ENCODE data around the gene ERMP1. TPM values are rescaled to one million over a fixed set of nuclear protein-coding genes. Genes with fewer than 3 reads are reported as not detected.
A peak's percentile ranks its signal among the peaks of the same experiment; 100 is the strongest.

Gene ERMP1
- total and polyA plus RNA-seq, 10 of the 15 experiments (the other 5 are each of a cell fraction or from before 2014, with no cell fraction given) = 2.4 to 42.1 (median 8.1) TPM

DNA sequence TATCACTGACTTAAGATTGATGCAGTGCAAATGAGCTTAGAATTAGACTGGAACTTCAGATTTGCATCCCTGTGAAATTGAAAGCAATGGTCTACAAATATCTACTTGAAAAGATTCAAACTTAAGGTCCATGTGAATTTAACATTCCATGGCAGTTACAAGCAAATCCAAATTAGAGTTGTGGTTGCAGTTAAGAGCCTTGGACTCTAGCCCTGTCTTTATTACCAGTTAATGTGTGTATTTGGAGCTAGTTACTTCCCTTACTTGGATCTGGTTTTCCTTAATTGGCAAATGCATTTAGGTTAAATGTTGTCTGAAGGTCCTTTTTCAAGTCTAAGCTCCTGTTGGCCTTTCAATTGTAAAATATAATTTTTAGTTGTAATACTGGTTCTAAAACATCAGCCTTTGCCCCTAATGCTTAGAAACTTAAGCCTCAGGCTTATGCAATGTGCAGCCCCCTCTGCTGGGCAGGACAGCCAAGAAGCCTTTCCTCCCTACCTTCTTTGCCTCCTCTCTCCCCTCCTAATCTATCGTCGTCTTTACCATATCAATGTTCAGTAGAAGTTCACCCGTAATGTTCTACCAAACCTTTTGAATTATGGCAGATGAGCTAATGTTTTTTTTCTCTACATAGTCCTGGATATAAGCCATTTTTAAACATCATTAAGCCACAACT, 59.5 kb downstream of the ERMP1 start:
- POLR2A ChIA-PET = interaction anchor here (0.6 to 0.9 kb wide), 2 partner anchors 58 to 71 kb away, joined by 3 read pairs; no protein-coding TSS in a partner anchor
- DNase-seq (ENCODE audit: low read depth, low spot score) (no peak), ATAC-seq (no peak), FAIRE-seq (no peak)
- H3K27me3 ChIP-seq (replicated peaks in 1 of 2; ENCODE audit: control insufficient read depth in 2 of 2, insufficient read depth in 2 of 2, low read length in 1 of 2) = no peaks in the 10 kb centered on the region
- SMC1A ChIA-PET (ENCODE audit: uncharacterized antibody, unreplicated experiment) = interaction anchor here (1.0 to 3.5 kb wide), 13 partner anchors 10 to 183 kb away, joined by 3 to 20 read pairs (median 4); no protein-coding TSS in a partner anchor
- H3K36me3 ChIP-seq (ENCODE audit: control insufficient read depth in 2 of 2, insufficient read depth in 2 of 2, low read length in 1 of 2) = peaks cover 16 to 56% of the 10 kb centered on the region in 2 experiments
- WGBS (ENCODE audit: insufficient coverage, insufficient replicate concordance, low lambda C conversion rate, missing lambda C conversion rate) = 96% methylated on average over 3 of the region's 3 CpGs
- no peak overlapping the region for H3K9ac ChIP-seq (ENCODE audit: control insufficient read depth, insufficient read depth, low read length)
- CTCF ChIA-PET = interaction anchor here (0.8 to 3.5 kb wide), 13 partner anchors 10 to 331 kb away, joined by 3 to 24 read pairs (median 5); no protein-coding TSS in a partner anchor
- H3K79me2 ChIP-seq (ENCODE audit: control insufficient read depth, insufficient read depth, low read length) = no peaks in the 10 kb centered on the region
- peaks cover 5% of the 10 kb centered on the region; the same call in 1 of the 2 replicates for H3K4me1 ChIP-seq (ENCODE audit: control insufficient read depth, insufficient read depth, low read length)
- H3K4me3 ChIP-seq = no peak overlapping the region
- no peak overlapping the region for H2AFZ ChIP-seq (ENCODE audit: control insufficient read depth, low read depth, low read length)
- intact Hi-C loops (cut with micrococcal nuclease; ENCODE audit: unreplicated experiment) (no loop called here), in situ Hi-C loops (cut with MboI) (no loop called here)
- no peak overlapping the region for H3K27ac ChIP-seq (ENCODE audit: control insufficient read depth, insufficient read depth)
- RAD21 ChIA-PET (ENCODE audit: unreplicated experiment) = interaction anchor here (0.7 to 1.9 kb wide), 6 partner anchors 9 to 173 kb away, joined by 3 to 7 read pairs (median 4); no protein-coding TSS in a partner anchor
- BruUV-seq (replicated peaks) = no TSS peak
- H4K20me1 ChIP-seq (ENCODE audit: control insufficient read depth, insufficient read depth) = no peaks in the 10 kb centered on the region
- H3K9me3 ChIP-seq (replicated peaks; ENCODE audit: control insufficient read depth, insufficient read depth, low read length) = peaks cover 4% of the 10 kb centered on the region; the same call in 2 of the 3 replicates
- no peak overlapping the region for H3K4me2 ChIP-seq (ENCODE audit: control insufficient read depth, insufficient read depth)
- TF ChIP-seq TARDBP (IDR thresholded peaks at IDR 0.05; ENCODE audit: borderline replicate concordance) = no peak
- TF ChIP-seq SIN3A (IDR thresholded peaks at IDR 0.05; ENCODE audit: low read depth, low read length) = no peak
- no peak for TF ChIP-seq CBX5 (IDR thresholded peaks at IDR 0.05; ENCODE audit: low read depth)
- no peak for TF ChIP-seq E2F4 (IDR thresholded peaks at IDR 0.05; ENCODE audit: low read depth, low read length)
- no peak for TF ChIP-seq PBX3 (IDR thresholded peaks at IDR 0.05; ENCODE audit: insufficient replicate concordance, low read depth, low read length)
- TF ChIP-seq ZSCAN29 (IDR thresholded peaks at IDR 0.05) = no peak
- TF ChIP-seq CTCF (IDR thresholded peaks at IDR 0.05 in 2 of 3, conservative IDR thresholded peaks at IDR 0.05 in 1 of 3; ENCODE audit: control insufficient read depth in 2 of 3, extremely low read depth in 1 of 3, insufficient read depth in 1 of 3, low read depth in 3 of 3, low read length in 3 of 3) = peak; percentile 13 to 18 (median 17); a peak in 3 of 6 replicates
- TF ChIP-seq BRCA1 (IDR thresholded peaks at IDR 0.05; ENCODE audit: low read depth, low read length) = no peak
- peak; percentile 19; the same call in 1 of the 2 replicates for TF ChIP-seq RAD21 (IDR thresholded peaks at IDR 0.05; ENCODE audit: insufficient read depth, low read depth, low read length)
- no peak for TF ChIP-seq IRF4 (IDR thresholded peaks at IDR 0.05; ENCODE audit: low read depth, low read length)
- no peak for TF ChIP-seq ETV6 (conservative IDR thresholded peaks at IDR 0.05 in 1 of 2, IDR thresholded peaks at IDR 0.05 in 1 of 2; ENCODE audit: borderline replicate concordance in 1 of 2, low read depth in 1 of 2)
- TF ChIP-seq ZBTB33 (IDR thresholded peaks at IDR 0.05) = no peak

Data from GM12878 (cell line).